H1 (cell line): ENCODE results near the gene PPFIA2. TPM values are rescaled to one million over a fixed set of nuclear protein-coding genes. Genes with fewer than 3 reads are reported as not detected.
"Not testable (repeated sequence)": the region's sequence is repeated elsewhere in the genome, so short reads cannot be mapped to it uniquely, and the experiment has no call there.

Experiments used
- CTCF ChIA-PET: fragments of 300-600 bp; sonication (Branson Sonifier 250); formaldehyde crosslinking; loops from one replicate; lab custom pipeline; 2021; ENCODE audit not compliant: partially characterized antibody; lab: Charles Lee
- POLR2A ChIA-PET: fragments of 300-600 bp; sonication (Branson Sonifier 250); formaldehyde crosslinking; loops from one replicate; lab custom pipeline; 2021; ENCODE audit warnings: inconsistent platforms; ENCODE audit not compliant: partially characterized antibody; lab: Charles Lee
- DNase-seq, 2 experiments: peaks; one replicate each; pipeline versions ENCODE4 v3.0.0 to v3.0.0-alpha.2; 2010 to 2022; ENCODE audit warnings: low spot score in 2 of 2, low read depth in 1 of 2, mixed read lengths in 1 of 2
- FAIRE-seq: peaks from 2 replicates; lab custom pipeline; 2011; peaks lifted over from hg19 to GRCh38; lab: Jason Lieb, UNC
- H2AFZ ChIP-seq: 2 replicates; pipeline ENCODE4 v1.8.1; 2012; ENCODE audit warnings: low read length, inconsistent platforms
- H2AK5ac ChIP-seq: 2 replicates; pipeline ENCODE4 v1.6.1; 2013; ENCODE audit warnings: low read depth, low read length
- H2BK120ac ChIP-seq: replicated peaks from 2 replicates; pipeline ENCODE3; 2013; ENCODE audit warnings: low read depth, low read length, inconsistent platforms
- H2BK12ac ChIP-seq: 2 replicates; pipeline ENCODE4 v1.6.1; 2013; ENCODE audit warnings: low read depth, low read length
- H2BK15ac ChIP-seq: 2 replicates; pipeline ENCODE4 v1.6.1; 2013; ENCODE audit warnings: low read length
- H2BK20ac ChIP-seq: 2 replicates; pipeline ENCODE4 v1.6.1; 2013; ENCODE audit warnings: low read length
- H2BK5ac ChIP-seq: 2 replicates; pipeline ENCODE4 v1.6.1; 2013; ENCODE audit warnings: low read depth, low read length
- H3K14ac ChIP-seq: 2 replicates; pipeline ENCODE4 v1.6.1; 2013; ENCODE audit warnings: inconsistent platforms; ENCODE audit not compliant: insufficient read length
- H3K18ac ChIP-seq: 2 replicates; pipeline ENCODE4 v1.6.1; 2013; ENCODE audit warnings: low read length; ENCODE audit errors: extremely low read depth
- H3K23ac ChIP-seq: 2 replicates; pipeline ENCODE4 v1.6.1; 2013; ENCODE audit warnings: inconsistent platforms; ENCODE audit not compliant: insufficient read length
- H3K23me2 ChIP-seq: 2 replicates; pipeline ENCODE4 v1.6.1; 2013; ENCODE audit warnings: low read depth, low read length
- H3K27ac ChIP-seq: 2 replicates; pipeline ENCODE4 v1.6.1; 2011; ENCODE audit warnings: low read depth, low read length, inconsistent platforms
- H3K27me3 ChIP-seq, 4 experiments: replicated peaks in 1 of 4; 1 replicate in 1 of 4; 2 replicates in 3 of 4; pipeline versions ENCODE4 v1.6.1 to v1.8.1; 2011 to 2013; ENCODE audit warnings: low read length in 3 of 4, mild to moderate bottlenecking in 3 of 4, inconsistent platforms in 2 of 4, mixed read lengths in 2 of 4, moderate library complexity in 1 of 4; ENCODE audit not compliant: control insufficient read depth in 3 of 4, insufficient read depth in 3 of 4; ENCODE audit errors: extremely low read depth in 1 of 4
- H3K36me3 ChIP-seq, 4 experiments: 2 replicates each; pipeline versions ENCODE4 v1.6.1 to v1.8.1; 2011 to 2013; ENCODE audit warnings: mild to moderate bottlenecking in 4 of 4, low read length in 3 of 4, moderate library complexity in 2 of 4, control low read depth in 1 of 4, inconsistent platforms in 1 of 4; ENCODE audit not compliant: insufficient read depth in 4 of 4, control insufficient read depth in 2 of 4
- H3K4ac ChIP-seq: replicated peaks from 2 replicates; pipeline ENCODE3; 2013; ENCODE audit warnings: low read length, low read depth, mixed read lengths, inconsistent platforms; ENCODE audit not compliant: insufficient read length
- H3K4me1 ChIP-seq, 4 experiments: replicated peaks in 1 of 4; 1 replicate in 1 of 4; 2 replicates in 3 of 4; pipeline versions ENCODE4 v1.6.1 to v1.8.1; 2011 to 2013; ENCODE audit warnings: low read length in 3 of 4, inconsistent platforms in 2 of 4, mixed read lengths in 1 of 4; ENCODE audit not compliant: insufficient read depth in 4 of 4, control insufficient read depth in 3 of 4
- H3K4me2 ChIP-seq, 2 experiments: 2 replicates each; pipeline versions ENCODE4 v1.6.1 to v1.8.1; 2011 to 2013; ENCODE audit warnings: low read depth in 2 of 2, low read length in 2 of 2, control low read depth in 1 of 2, inconsistent platforms in 1 of 2, mild to moderate bottlenecking in 1 of 2; ENCODE audit not compliant: insufficient read depth in 1 of 2
- H3K4me3 ChIP-seq, 4 experiments: fragments of 200-600, 300-600 bp in 1 of 4; sonication (generic), shearing (Covaris generic), sonication (Bioruptor Twin) in 1 of 4; 2 replicates each; pipeline versions ENCODE4 v1.5.1 to v1.8.1; 2011 to 2016; ENCODE audit warnings: low read length in 4 of 4, low read depth in 3 of 4, control low read depth in 2 of 4, inconsistent platforms in 2 of 4, mild to moderate bottlenecking in 2 of 4, mixed read lengths in 1 of 4, moderate library complexity in 1 of 4; ENCODE audit not compliant: insufficient read depth in 2 of 4; ENCODE audit errors: extremely low read depth in 1 of 4
- H3K56ac ChIP-seq: replicated peaks from 2 replicates; pipeline ENCODE3; 2013; ENCODE audit warnings: low read depth, mild to moderate bottlenecking, mixed read lengths, low read length, inconsistent platforms; ENCODE audit not compliant: insufficient read length
- H3K79me1 ChIP-seq: 2 replicates; pipeline ENCODE4 v1.6.1; 2013; ENCODE audit warnings: low read depth, low read length, control low read depth
- H3K79me2 ChIP-seq, 2 experiments: 2 replicates each; pipeline versions ENCODE4 v1.6.1 to v1.8.1; 2012 to 2013; ENCODE audit warnings: low read length in 2 of 2, mild to moderate bottlenecking in 2 of 2, inconsistent platforms in 1 of 2; ENCODE audit not compliant: insufficient read depth in 2 of 2, control insufficient read depth in 1 of 2
- H3K9ac ChIP-seq, 4 experiments: replicated peaks in 1 of 4; 1 replicate in 1 of 4; 2 replicates in 3 of 4; pipeline versions ENCODE4 v1.6.1 to v1.8.1; 2011 to 2013; ENCODE audit warnings: low read depth in 3 of 4, low read length in 3 of 4, control low read depth in 2 of 4, mild to moderate bottlenecking in 2 of 4, moderate library complexity in 2 of 4, inconsistent platforms in 1 of 4; ENCODE audit errors: extremely low read depth in 1 of 4
- H3K9me3 ChIP-seq, 2 experiments: 2 replicates each; pipeline versions ENCODE4 v1.6.1 to v1.8.1; 2012 to 2013; ENCODE audit warnings: mild to moderate bottlenecking in 2 of 2, moderate library complexity in 2 of 2, control low read depth in 1 of 2, inconsistent platforms in 1 of 2, low read depth in 1 of 2, low read length in 1 of 2, mixed read lengths in 1 of 2; ENCODE audit not compliant: insufficient read depth in 2 of 2
- H4K20me1 ChIP-seq, 2 experiments: replicated peaks in 1 of 2; 2 replicates each; pipeline versions ENCODE3 to v1.8.1; 2011 to 2013; ENCODE audit warnings: inconsistent platforms in 2 of 2, low read length in 2 of 2, mild to moderate bottlenecking in 1 of 2; ENCODE audit not compliant: insufficient read depth in 2 of 2, control insufficient read depth in 1 of 2
- H4K5ac ChIP-seq: 2 replicates; pipeline ENCODE4 v1.6.1; 2013; ENCODE audit warnings: low read length, low read depth, mixed read lengths, inconsistent platforms; ENCODE audit not compliant: insufficient read length
- H4K8ac ChIP-seq: 2 replicates; pipeline ENCODE4 v1.8.0; 2013; ENCODE audit warnings: mild to moderate bottlenecking, moderate library complexity, low read length, inconsistent platforms; ENCODE audit not compliant: insufficient read depth; ENCODE audit errors: extremely low read depth
- H4K91ac ChIP-seq: replicated peaks from 2 replicates; pipeline ENCODE3; 2013; ENCODE audit warnings: low read length, mixed read lengths, inconsistent platforms; ENCODE audit not compliant: insufficient read length
- WGBS, 2 experiments: shearing (Covaris generic) in 1 of 2; methylation state at CpG; one replicate each; pipeline versions ENCODE4 v1.1.6 to v1.1.7; 2013 to 2015; ENCODE audit warnings: low lambda C conversion rate in 2 of 2, mixed read lengths in 2 of 2, inconsistent platforms in 1 of 2, low coverage in 1 of 2, missing lambda C conversion rate in 1 of 2; ENCODE audit not compliant: insufficient replicate concordance in 2 of 2, insufficient coverage in 1 of 2, insufficient read length in 1 of 2; ENCODE audit errors: extremely low coverage in 1 of 2, missing lambda C conversion rate in 1 of 2; 5-methylcytosine and 5-hydroxymethylcytosine counted together
- polyA plus RNA-seq, 7 experiments: library from polyadenylated mRNA; depleted of rRNA in 3 of 7; stranded (reverse) in 5 of 7; unstranded in 2 of 7; fragments of >200 nt in 5 of 7; fragments of 200-250 nt in 2 of 7; gene quantifications; 1 replicate in 5 of 7; 2 replicates in 1 of 7; 4 replicates in 1 of 7; pipeline versions ENCODE4 v1.2.1 to v1.2.3, GENCODE V29; 2011 to 2013; ENCODE audit warnings: missing spikeins in 2 of 7, mixed read lengths in 2 of 7
- total RNA-seq: library from RNA; stranded (reverse); fragmentation: NEBNext Ultra II Directional; extraction: Animal tissue kit (Norgen Biotek cat#: 25700); gene quantifications from 2 replicates; pipeline ENCODE4 v1.2.1, GENCODE V29; 2021

Gene PPFIA2
- total and polyA plus RNA-seq, 2 of the 8 experiments (the other 6 are each of a cell fraction or from before 2014, with no cell fraction given) = 1.2 to 1.8 TPM

DNA sequence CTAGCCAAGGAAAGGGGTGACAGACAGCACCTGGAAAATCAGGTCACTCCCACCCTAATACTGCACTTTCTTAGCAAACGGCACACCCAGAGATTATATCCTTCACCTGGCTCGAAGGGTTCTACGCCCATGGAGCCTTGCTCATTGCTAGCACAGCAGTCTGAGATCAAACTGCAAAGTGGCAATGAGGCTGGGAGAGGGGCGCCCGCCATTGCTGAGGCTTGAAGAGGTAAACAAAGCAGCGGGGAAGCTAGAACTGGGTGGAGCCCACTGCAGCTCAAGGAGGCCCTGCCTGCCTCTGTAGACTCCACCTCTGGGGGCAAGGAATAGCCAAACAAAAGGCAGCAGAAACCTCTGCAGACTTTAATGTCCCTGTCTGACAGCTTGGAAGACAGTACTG, 99.8 kb downstream of the PPFIA2 start:
- H4K20me1 ChIP-seq, FAIRE-seq, H3K23me2 ChIP-seq, H2BK20ac ChIP-seq, H3K79me2 ChIP-seq, H3K4ac ChIP-seq, H2BK12ac ChIP-seq, H2BK5ac ChIP-seq, H2AFZ ChIP-seq, H3K79me1 ChIP-seq, H3K18ac ChIP-seq, DNase-seq, H3K4me3 ChIP-seq, H4K8ac ChIP-seq, H3K23ac ChIP-seq, H2BK120ac ChIP-seq, H2AK5ac ChIP-seq, H3K4me2 ChIP-seq, H3K56ac ChIP-seq, H3K9me3 ChIP-seq, H4K5ac ChIP-seq, H3K27ac ChIP-seq, H3K14ac ChIP-seq, H4K91ac ChIP-seq, H3K27me3 ChIP-seq, H3K9ac ChIP-seq, H3K36me3 ChIP-seq, H3K4me1 ChIP-seq, H2BK15ac ChIP-seq, POLR2A ChIA-PET: not testable (repeated sequence)
- WGBS, 2 experiments = 93% methylated on average over 6 of the region's 6 CpGs; no CpG with 5 or more reads in 1 of the 2 experiments
- CTCF ChIA-PET = interaction anchor here (0.7 kb wide), 1 partner anchor 349 kb away, joined by 3 read pairs; no protein-coding TSS in a partner anchor
